WERI-Rb-1 (cell line): ENCODE measurements around the gene KCNB1.

Experiments
- DNase-seq: peaks from one replicate; pipeline ENCODE4 v3.0.0-alpha.2; 2020
- H3K27ac ChIP-seq: fragments of 250-450 bp; sonication (Bioruptor Pico); 2 replicates; pipeline ENCODE4 v1.5.1; 2020; ENCODE audit warnings: mild to moderate bottlenecking, moderate library complexity
- H3K27me3 ChIP-seq: fragments of 250-450 bp; sonication (Bioruptor Pico); 2 replicates; pipeline ENCODE4 v1.5.1; 2021; ENCODE audit warnings: mild to moderate bottlenecking, low read depth, moderate library complexity; ENCODE audit not compliant: insufficient read depth, severe bottlenecking
- H3K36me3 ChIP-seq: fragments of 250-450 bp; sonication (Bioruptor Pico); 2 replicates; pipeline ENCODE4 v1.5.1; 2020; ENCODE audit warnings: mild to moderate bottlenecking, moderate library complexity
- H3K4me3 ChIP-seq: 2 replicates; pipeline ENCODE4 v1.5.1; 2011; ENCODE audit warnings: low read depth, mild to moderate bottlenecking, control low read depth, low read length
- H3K9me3 ChIP-seq: fragments of 250-450 bp; sonication (Bioruptor Pico); 2 replicates; pipeline ENCODE4 v1.5.1; 2021; ENCODE audit warnings: mild to moderate bottlenecking, moderate library complexity; ENCODE audit not compliant: severe bottlenecking
- TF ChIP-seq, protein P1 (sequence below): IDR thresholded peaks from 2 replicates; pipeline ENCODE4 v1.5.1; 2011; ENCODE audit warnings: low read depth, mild to moderate bottlenecking, control low read depth, inconsistent platforms, low read length

KCNB1 gene

GRCh38 chr20:49387581-49387939 lies 94.9 kb downstream of the KCNB1 start:
- Histone ChIP-seq H3K4me3 (no peak overlapping the region), H3K9me3 (no peaks in the 10 kb centered on the region), H3K36me3 (no peaks in the 10 kb centered on the region; the same call in 1 of the 2 replicates), H3K27ac (no peak overlapping the region), H3K27me3 (no peaks in the 10 kb centered on the region)
- DNase-seq: no peak
- TF ChIP-seq, protein P1, sequence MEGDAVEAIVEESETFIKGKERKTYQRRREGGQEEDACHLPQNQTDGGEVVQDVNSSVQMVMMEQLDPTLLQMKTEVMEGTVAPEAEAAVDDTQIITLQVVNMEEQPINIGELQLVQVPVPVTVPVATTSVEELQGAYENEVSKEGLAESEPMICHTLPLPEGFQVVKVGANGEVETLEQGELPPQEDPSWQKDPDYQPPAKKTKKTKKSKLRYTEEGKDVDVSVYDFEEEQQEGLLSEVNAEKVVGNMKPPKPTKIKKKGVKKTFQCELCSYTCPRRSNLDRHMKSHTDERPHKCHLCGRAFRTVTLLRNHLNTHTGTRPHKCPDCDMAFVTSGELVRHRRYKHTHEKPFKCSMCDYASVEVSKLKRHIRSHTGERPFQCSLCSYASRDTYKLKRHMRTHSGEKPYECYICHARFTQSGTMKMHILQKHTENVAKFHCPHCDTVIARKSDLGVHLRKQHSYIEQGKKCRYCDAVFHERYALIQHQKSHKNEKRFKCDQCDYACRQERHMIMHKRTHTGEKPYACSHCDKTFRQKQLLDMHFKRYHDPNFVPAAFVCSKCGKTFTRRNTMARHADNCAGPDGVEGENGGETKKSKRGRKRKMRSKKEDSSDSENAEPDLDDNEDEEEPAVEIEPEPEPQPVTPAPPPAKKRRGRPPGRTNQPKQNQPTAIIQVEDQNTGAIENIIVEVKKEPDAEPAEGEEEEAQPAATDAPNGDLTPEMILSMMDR: no peak

GRCh38 chr20:49386848-49387580 lies 95.5 kb downstream of the KCNB1 start:
- Histone ChIP-seq H3K4me3 (no peak overlapping the region), H3K27ac (no peak overlapping the region), H3K36me3 (peaks cover under 1% of the 10 kb centered on the region; the same call in 1 of the 2 replicates), H3K27me3 (no peaks in the 10 kb centered on the region), H3K9me3 (no peaks in the 10 kb centered on the region)
- TF ChIP-seq, protein P1: no peak
- DNase-seq: no peak

DNA sequence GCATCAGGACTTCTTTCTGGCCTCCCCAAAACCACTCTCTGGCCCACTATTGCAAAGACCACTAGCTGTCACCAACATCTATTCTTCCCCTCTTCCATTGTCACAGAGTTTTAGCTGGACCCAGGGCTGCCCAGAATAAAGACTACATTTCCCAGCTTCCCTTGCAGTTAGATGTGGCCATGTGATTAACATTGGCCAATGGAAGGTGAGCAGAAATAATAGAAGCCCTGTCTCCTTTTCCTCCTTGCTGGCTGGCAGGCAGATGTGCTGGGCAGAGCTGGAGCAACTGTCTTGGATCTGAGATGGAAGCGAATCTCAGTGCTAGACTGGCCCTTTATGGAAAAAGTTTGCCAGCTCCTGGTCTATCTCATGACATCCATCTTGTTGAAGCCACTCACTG lies 97.0 kb downstream of the KCNB1 start:
- DNase-seq: no peak
- Histone ChIP-seq H3K4me3 (no peak overlapping the region), H3K27ac (no peak overlapping the region; the same call in 1 of the 2 replicates), H3K9me3 (no peaks in the 10 kb centered on the region), H3K27me3 (no peaks in the 10 kb centered on the region), H3K36me3 (peaks cover 5% of the 10 kb centered on the region; the same call in 1 of the 2 replicates)
- TF ChIP-seq, protein P1: no peak

- H3K27ac ChIP-seq: peak overlapping the region; percentile 4; the same call in 1 of the 2 replicates
- DNase-seq: peak; percentile 99
- no peak overlapping the region for H3K4me3 ChIP-seq
- TF ChIP-seq, protein P1: peak; percentile 82
- no peaks in the 10 kb centered on the region for H3K27me3 ChIP-seq
- peaks cover 5% of the 10 kb centered on the region; the same call in 1 of the 2 replicates for H3K36me3 ChIP-seq
- H3K9me3 ChIP-seq: no peaks in the 10 kb centered on the region
Measured at GRCh38 chr20:49384437-49385434, 97.7 kb downstream of the KCNB1 start.

DNA sequence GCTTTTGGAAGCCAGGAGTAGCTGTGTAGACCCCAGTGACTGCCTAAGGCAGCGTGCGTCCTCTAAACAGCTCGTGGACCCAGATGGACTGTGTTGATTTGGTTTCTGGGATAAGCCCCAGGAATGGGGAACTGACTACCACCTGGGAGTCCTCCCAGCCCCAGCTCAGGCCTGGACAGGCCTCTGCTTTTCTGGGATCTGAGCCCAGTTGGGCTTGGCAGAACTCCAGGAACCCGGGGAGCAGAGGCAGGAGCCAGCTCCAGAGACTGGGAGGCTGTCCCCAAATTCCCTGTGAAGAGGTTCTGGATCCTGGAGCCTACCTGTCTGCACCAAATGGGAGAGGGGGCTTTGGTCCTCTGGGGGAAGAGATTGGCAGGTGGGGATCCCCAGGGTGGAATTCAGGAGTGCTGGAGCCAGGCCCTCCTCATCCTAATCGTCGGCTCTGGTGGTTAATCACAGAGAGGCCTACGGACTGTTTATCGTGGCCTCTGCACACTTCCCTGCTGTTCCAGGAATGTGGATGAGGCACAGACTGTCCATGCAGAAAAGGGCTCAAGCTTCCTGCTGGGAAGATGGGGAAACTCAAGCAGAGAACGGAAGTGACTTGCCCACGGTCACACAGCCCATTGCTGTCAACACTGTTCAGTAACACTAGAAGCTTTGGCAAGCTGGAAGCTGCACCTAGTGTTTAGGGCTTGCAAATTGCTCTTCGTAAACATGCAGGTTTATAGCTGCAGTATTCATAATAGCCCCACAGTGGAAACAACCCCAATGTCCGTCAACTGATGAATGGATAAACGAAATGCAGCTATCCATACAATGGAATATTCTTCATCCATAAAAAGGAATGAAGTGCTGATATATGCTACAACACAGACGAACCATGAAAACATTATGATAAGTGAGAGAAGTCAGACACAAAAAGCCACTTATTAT lies 100.6 kb downstream of the KCNB1 start:
- Histone ChIP-seq H3K9me3 (no peaks in the 10 kb centered on the region), H3K27ac (no peak overlapping the region), H3K4me3 (no peak overlapping the region), H3K27me3 (no peaks in the 10 kb centered on the region), H3K36me3 (peaks cover 5% of the 10 kb centered on the region; the same call in 1 of the 2 replicates)
- TF ChIP-seq, protein P1: no peak
- no peak for DNase-seq
